GM18867 (cell line): Measurements from ENCODE around the gene LAMB4.
A peak's percentile ranks its signal among the peaks of the same experiment; 100 is the strongest.
"Not testable (repeated sequence)": the region's sequence is repeated elsewhere in the genome, so short reads cannot be mapped to it uniquely, and the experiment has no call there.

Experiments
- ATAC-seq: cut with Tn5 transposase; IDR thresholded peaks from one replicate; pipeline ENCODE4 v1.9.1; 2021; ENCODE audit warnings: mild to moderate bottlenecking, moderate library complexity; ENCODE audit not compliant: unreplicated experiment

Gene LAMB4

DNA sequence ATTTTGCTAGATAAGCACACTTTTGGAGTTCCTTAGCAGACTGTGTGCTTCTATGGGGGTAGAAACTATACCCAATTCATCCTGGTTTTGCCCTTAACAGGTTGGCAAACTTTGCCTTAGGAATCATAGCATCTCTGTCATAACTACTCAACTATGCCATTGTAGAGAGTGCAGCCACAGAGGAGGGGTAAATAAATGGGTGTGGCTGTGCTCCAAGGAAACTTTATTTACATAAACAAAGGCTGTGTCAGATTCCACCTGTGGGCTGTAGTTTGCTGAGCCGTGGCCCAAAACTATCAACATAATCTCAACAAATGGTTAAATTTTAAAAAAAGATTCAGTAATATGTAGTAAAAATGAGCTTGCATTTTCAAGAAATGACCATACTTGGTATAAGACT is 75.6 kb downstream of the LAMB4 start:
- no peak for ATAC-seq

DNA sequence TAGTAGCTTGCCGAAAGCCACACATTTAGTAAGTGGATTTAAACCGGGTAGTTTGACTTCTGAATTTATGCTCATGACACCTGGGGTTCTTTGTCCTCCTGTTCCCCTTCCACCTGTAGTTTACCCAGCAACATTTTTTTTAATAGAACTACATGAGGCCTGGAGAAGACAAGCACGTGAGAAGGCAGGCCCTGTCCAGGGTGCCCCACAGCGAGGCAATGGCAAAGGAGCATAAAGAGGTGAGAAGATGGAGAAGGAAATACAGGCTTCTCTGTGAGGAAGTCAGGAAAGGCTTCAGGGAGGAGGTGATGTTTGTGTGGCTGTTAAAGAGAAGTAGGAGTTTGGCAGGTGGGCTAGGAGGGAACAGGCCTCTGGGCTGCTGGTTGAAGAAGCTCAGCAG is 76.9 kb downstream of the LAMB4 start:
- ATAC-seq = no peak

DNA sequence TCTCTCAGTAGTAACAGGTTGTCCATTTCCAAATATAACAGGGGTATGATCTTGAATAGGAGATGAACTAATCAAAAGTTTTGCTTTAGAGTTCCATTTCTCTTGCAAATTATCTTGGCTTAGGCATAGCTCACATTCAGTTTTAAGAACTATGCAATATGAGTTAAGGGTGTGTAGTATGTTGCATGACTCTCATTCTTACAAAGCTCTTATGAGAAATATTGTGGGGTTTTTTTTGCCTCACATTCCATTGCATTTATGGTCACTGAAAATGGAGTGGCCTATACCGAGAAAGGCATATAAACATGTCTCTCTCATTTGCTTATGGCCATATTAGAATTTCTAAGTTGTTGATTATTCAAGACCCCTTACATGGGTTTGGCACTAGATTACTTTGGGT is 78.7 kb downstream of the LAMB4 start:
- no peak for ATAC-seq

DNA sequence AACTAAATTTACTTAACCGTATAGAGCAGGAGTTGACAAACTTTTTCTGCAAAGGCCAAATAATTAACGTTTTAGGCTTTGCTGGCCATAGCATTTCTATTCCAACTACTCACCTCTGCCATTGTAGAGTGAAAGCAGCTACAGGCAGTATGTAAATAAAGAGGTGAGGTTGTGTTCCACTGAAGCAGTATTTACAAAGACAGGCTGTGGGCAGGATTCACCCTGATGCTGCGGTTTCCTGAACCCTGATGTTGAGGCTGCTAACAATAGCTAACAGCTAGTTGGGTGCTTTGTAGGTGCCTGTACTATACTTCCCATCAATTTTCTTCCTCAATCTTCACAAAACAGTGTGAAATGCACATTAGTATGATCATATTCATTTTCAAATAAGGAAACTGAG is 80.2 kb downstream of the LAMB4 start:
- peak; percentile 80 for ATAC-seq

DNA sequence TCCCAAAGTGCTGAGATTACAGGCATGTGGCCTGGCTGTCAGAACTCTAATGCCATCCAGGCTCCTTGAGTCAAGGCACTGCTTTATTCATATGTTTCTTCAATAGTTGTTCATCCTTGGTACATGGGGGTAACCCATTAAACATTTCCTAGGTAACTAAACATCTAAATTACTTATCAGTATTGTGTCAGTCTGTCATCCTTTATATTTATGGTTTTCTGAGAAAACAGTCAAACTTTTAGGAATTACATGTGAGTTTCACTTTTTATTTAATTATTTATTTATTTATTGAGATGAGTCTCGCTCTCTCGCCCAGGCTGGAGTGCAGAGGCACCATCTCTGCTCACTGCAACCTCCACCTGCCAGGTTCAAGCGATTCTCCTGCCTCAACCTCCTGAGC is 81.7 kb downstream of the LAMB4 start:
- no peak for ATAC-seq

DNA sequence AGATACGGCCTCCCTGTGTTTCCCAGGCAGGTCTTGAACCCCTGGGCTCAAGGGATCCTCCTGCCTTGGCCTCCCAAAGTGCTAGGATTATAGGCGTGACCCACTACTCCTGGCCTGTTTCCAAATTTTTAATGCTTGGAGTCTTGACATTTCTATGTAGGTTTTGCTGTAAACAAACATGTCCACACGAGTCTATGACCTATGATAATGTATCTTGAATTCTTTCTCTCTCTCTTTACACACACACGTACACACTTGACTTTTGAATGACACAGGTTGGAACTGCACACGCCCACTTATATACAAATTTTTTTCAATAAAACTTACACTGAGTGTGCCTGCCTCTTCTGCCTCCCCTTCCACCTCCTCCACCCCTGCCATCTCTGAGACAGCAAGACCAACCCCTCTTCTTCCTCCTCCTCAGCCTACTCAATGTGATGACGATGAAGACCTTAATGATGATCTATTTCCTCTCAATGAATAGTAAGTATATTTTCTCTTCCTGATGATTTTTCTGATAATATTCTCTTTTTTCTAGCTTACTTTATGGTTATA is 83.1 kb downstream of the LAMB4 start:
- ATAC-seq = no peak

DNA sequence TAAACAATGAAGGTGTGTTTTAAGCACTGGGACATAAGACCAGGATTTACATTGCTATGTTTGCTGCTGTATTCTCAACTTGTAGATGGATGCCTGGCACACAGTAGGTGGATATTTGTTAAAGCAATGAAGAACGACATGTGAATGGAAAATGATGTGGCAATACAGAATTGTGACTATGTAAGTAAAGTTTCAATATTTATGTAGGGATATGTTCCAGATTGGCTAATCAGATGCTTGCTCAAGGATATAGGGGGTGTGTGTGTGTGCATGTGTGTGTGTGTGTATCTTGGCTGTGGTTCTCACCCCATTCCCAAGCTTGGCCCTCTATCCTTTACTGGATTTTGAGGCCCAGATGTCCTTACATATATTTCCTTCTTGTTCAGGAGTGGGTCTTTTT is 84.5 kb downstream of the LAMB4 start:
- no peak for ATAC-seq

DNA sequence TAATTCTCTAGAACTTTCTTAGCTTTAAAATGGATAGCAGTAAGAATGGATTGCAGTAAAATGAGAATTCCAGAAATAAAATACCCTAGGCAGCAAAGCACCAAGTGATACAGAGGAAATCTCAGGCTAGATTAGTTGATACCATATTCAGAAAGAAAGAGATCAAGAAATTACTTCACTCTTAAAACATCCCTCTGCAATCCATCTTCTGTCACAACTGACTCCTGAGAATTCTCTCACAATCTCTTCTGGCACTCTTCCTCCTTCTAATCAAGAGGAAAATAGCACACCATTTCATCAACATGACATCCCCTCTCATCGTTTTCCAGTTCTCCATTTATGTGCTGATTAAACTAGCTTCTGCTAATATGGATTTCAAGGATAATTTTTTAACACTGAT is 85.0 kb downstream of the LAMB4 start:
- no peak for ATAC-seq

DNA sequence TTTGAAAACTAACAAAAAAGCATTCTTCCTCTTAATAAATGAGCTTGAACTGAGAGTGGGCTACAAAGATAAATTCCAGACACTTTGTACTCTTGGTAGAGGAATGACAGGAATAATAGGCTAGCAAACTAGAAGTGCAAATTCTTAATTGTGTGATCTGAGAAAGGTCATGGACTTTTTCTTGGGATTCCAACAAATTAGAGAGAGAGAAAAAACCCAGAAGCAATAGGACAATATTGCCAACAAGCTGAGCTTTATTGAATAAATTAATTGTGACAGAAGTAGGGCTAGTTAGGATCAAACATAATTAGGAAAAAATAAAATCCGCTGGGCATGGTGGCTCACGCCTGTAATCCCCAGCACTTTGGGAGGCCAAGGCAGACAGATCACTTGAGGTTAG is 85.8 kb downstream of the LAMB4 start:
- no peak for ATAC-seq

DNA sequence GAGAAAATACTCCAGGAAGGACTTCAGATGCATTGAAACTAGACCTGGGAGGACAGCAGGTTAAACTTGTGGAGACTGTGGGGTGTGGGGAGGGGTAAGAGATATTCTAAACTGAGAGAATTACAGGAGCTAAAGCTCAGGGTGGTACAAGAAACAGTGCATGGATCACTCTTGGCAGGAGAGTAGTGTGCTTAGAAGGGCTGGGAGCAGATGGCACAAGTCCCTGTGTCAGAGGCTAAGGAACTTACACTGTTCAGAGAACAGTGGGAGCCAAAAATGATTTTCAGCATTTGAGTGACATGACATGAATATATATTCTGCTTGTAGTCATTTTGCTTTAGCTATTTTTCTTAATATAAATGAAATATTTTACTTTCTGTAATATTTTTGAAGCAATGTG is 91.2 kb downstream of the LAMB4 start:
- ATAC-seq = no peak

DNA sequence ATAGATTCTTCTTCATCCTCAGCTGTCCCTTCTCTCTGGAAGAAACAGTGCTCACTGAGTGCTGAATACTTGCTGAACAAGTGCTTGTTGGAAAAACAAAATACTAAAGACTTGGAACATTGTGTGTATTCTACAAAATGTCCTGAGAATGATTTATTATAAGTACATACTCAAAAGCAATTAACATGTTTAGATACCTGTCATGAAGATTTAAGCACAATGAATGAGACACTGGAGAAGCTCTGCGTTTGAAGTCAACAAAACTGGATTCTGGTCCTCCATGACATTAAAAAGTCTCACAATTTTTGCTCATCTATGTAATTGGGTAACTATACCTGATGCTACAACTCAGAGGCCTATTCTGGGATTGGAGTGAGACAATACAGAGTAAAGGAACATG is 92.4 kb downstream of the LAMB4 start:
- no peak for ATAC-seq

DNA sequence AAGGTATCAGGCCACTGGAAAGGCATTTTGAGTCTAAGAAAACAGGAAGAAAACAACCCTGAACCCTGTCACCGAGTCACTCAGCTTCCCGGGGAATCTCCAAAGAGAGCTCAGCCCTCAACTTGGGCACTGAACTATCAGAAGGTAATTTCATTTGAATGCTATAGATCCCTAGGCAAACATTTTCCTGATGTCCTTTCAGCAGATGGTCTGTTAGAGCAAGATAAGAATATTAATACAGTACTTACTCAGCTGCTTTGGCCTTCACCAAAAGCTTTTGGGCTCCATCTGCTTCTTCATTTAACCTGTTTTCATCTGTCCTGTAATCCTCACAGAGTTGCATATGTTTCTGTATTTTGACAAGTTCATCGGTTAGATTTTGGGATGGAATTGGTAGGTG is 93.0 kb downstream of the LAMB4 start:
- ATAC-seq = no peak

DNA sequence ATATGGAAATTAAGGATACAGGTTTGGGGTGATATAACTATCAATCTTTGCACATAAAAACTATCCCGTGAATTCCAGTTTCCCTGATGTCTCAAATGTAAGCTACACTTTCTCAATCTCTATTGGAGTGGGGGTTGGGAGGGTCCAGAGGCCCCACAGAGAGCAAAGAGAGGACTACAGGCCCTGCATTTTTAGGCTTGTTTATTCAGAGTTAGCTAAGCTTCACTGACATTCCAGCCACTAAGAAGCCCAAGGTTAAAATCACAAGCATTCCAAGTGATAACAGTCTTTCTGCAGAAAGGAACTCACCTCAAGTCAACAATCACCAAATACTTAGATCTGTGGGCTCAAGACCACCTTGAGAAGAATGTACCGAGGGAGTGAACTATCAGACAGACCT is 95.6 kb downstream of the LAMB4 start:
- no peak for ATAC-seq

DNA sequence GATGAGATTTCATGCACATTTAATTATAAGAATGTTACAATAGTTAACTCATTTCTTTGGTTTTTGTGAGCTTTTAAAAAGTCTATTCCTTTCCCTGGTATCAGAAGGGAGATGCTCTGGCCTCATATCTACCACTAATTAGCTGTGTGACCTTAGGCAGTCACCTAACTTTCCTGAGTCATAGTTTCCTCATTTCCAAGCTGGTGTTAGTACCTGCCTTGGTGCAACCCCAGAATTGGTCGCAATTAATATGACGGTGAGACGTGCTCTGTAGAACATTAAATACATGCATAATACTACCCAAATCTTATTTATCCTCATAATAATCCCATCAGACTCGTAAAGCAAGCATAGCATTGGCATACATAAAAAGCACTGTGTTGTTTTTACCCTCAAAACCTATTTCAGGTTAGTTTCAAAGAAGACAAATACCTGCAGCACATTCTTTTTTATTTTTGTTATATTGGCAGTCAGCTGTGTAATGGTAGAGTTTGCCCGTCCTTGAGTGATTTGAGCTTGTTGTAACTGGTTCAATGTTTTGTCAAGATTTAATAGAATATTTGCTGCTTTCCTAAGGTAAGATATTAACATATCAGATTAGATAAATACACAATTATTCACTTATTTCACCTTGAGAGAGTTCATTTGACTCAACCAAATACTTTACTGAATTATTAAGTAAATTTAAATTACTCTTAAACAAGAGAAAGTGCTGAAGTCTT is 96.2 kb downstream of the LAMB4 start:
- no peak for ATAC-seq

DNA sequence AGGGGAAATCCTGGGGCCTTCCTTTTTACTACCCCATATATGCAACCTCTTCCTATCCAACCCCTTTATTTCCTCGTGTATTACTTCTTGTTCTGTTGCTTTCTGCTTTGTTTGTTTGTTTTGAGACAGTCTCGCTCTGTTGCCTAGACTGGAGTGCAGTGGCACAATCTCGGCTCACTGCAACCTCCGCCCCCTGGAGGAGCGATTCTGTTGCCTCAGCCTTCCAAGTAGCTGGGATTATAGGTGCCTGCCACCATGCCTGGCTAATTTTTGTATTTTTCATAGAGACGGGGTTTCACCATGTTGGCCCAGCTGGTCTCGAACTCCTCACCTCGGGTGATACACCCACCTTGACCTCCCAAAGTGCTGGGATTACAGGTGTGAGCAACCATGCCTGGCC is 96.9 kb downstream of the LAMB4 start:
- ATAC-seq = not testable (repeated sequence)

DNA sequence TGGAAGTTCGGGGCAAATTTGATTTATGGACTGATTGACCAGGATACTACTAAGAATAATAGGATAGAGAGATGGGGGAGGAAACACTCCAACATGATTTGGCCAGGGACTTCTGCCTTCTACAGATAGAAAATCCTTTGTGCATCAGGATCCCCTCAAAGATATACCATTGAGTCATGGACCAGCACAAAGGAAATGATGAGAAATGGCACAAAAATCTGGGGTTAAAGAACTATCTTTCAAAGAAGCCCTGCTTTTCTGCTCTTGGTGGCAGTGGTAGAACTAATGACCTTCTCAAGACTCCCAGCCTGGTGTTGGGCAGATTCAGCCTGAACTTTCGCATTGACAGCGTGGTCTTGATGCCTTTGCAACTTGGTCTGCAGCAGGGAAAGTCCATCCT is 99.6 kb downstream of the LAMB4 start:
- ATAC-seq = no peak

DNA sequence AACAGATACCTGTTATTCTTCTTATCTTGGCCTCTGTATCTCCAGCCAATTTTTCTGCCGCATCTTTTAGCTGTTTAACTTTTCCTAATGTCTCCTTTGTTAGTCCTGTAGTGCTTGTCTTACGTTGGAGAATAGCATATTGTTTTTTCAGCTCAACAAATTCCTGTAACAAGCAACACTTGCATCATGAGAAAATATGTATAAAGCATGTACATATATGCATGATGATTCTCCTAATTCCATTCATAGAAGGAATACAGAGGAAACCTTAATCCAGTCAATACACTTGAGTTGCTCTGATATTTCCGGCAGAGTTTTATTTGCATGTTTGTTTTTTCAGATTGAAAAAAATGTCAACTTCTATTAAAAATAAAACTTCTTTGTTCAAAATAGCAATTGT is 101.1 kb downstream of the LAMB4 start:
- ATAC-seq = no peak

DNA sequence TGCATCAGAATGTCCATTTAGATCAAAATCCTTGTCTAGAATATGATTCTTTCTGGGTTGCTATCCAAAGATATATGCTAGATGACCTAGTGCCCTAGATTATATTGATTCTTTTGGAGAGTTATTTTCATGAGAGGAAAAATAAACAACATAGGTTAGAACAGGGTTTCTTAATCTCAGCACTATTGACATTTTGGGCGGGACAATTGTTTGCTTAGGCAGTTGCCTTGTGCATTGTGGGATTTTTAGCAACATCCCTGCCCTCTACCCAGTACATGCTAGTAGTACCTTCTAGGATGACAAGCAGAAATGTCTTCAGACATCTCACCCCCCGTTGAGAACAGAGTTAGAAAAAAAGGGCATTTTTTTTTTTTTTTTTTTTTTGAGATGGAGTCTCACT is 102.0 kb downstream of the LAMB4 start:
- no peak for ATAC-seq

DNA sequence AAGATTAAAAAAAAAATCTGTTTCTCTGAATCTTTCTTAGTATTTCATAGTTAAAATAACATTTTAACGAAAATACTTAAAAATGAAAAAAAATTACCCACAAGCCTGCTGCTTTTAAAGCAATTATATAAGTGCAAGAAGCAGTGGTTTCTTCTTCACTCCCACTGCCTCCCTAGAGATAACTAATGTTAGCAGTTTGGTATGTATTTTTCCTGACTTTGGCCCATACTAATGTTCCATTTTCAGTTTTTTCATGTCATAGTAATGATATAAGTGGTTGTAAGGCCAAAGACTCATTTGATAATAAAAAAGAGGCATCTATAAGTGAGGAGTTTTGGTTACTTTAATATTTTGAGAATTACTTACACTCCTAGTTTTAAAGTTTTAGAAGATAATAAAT is 102.9 kb downstream of the LAMB4 start:
- no peak for ATAC-seq

DNA sequence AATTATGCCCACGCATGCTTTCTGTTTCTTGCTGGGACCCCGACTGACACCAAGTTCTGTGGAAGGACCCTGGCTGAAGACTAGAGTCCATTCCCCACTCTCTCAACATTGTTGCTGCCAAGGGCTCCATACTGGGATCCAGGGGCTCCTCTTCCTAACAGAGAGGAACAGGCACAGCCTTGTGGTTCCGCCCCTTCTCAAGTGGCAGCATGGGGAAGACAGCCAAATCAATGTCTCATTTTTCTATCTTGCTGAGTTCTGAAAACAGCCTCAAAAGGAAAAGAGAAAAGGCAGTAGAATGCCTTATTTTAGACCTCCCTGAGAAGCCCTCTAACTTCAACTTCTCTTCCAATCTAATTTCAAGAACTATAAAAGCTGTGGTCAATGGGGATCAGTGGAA is 103.5 kb downstream of the LAMB4 start:
- ATAC-seq = no peak

DNA sequence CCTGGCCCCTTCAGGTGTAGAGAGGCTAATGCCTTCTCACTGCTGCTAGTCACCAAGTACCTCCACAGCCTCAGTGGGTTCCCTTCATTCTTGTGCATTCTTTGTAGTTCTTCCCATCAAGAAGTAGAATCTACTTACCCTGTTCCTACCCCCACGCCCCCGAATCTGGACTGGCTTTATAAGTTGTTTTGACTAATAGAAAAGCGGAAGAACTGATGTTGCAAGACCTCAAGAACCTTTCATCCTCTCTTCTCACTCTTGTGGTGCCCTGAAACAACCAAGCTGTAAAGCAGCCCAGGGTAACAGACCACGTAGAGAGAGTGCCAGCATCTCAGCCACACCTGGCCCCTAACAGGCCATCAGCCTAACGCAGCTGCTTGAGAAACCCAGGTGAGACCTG is 104.0 kb downstream of the LAMB4 start:
- ATAC-seq = no peak

DNA sequence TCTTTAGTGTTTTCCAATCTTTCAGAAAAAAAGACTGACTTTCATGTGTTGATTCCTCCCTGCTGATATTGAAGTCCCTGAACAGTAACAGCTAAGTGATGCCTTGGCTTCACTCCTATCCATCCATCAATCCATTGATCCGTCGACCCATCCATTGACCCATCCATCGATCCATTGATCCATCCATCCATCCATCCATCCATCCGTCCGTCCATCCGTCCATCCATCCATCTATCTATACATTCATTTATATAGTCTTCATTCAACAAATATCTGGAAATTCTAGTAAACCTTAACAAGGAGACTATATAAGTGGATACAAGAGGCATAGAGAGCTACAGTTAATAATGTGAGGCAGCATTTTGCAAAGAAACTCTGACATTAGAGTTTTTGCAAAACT is 105.6 kb downstream of the LAMB4 start:
- ATAC-seq = no peak

DNA sequence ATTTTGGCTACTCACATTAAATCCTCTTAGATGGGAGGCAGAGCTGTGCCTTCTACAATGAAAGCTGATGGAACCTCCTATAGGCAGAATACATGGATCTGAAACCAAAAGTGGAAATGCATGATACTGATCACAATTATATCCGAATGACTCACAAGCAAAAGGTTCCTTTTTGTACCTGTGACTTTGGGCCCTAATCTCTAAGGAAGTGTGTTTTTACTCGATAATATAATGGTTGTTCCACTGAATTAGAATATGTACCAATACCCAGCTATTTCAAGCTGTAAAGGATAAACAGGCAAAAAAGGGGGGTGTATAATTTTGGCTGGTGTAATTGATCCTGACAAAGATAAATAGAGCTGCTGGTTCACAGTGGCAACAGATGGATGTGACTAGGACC is 109.6 kb downstream of the LAMB4 start:
- no peak for ATAC-seq
